Lung (tissue), 12 donors: ENCODE measurements around the gene NXPH2. TPM values are rescaled to one million over a fixed set of nuclear protein-coding genes. Genes with fewer than 3 reads are reported as not detected.
A peak's percentile ranks its signal among the peaks of the same experiment; 100 is the strongest.

Source experiments
- ATAC-seq: fragments of 200-7000 bp; cut with Tn5 transposase; one replicate; pipeline ENCODE4 v1.9.1; 2020; ENCODE audit warnings: moderate number of reproducible peaks; ENCODE audit not compliant: insufficient read depth, low FRiP score
- DNase-seq, 3 donors: peaks; one replicate each; pipeline ENCODE4 v3.0.0-alpha.2; 2013 to 2017
- H3K27ac ChIP-seq, 2 donors: one replicate each; pipeline ENCODE4 v1.5.1; 2013; ENCODE audit warnings: mild to moderate bottlenecking in 2 of 2, moderate library complexity in 2 of 2, control low read depth in 1 of 2, inconsistent platforms in 1 of 2, low read depth in 1 of 2, low read length in 1 of 2
- H3K27me3 ChIP-seq, 3 donors: one replicate each; pipeline ENCODE4 v1.5.1; 2013; ENCODE audit warnings: low read length in 2 of 3; ENCODE audit not compliant: control insufficient read depth in 3 of 3, insufficient read depth in 3 of 3
- H3K36me3 ChIP-seq, 4 donors: one replicate each; pipeline ENCODE4 v1.5.1; 2013; ENCODE audit warnings: low read length in 4 of 4, mild to moderate bottlenecking in 1 of 4, moderate library complexity in 1 of 4; ENCODE audit not compliant: control insufficient read depth in 4 of 4, insufficient read depth in 4 of 4
- H3K4me1 ChIP-seq, 5 donors: one replicate each; pipeline ENCODE4 v1.5.1; 2013; ENCODE audit warnings: low read length in 5 of 5, mild to moderate bottlenecking in 2 of 5, moderate library complexity in 1 of 5; ENCODE audit not compliant: control insufficient read depth in 5 of 5, insufficient read depth in 5 of 5
- H3K4me3 ChIP-seq: one replicate; pipeline ENCODE4 v1.5.1; 2013; ENCODE audit warnings: mild to moderate bottlenecking, control low read depth, moderate library complexity
- H3K9ac ChIP-seq, 2 donors: one replicate each; pipeline ENCODE4 v1.5.1; 2013; ENCODE audit warnings: low read length in 2 of 2, control low read depth in 1 of 2; ENCODE audit not compliant: insufficient read depth in 1 of 2
- H3K9me3 ChIP-seq, 4 donors: one replicate each; pipeline ENCODE4 v1.5.1; 2013; ENCODE audit warnings: low read length in 3 of 4, mild to moderate bottlenecking in 1 of 4, moderate library complexity in 1 of 4; ENCODE audit not compliant: control insufficient read depth in 4 of 4, insufficient read depth in 3 of 4
- CTCF ChIP-seq: IDR thresholded peaks from 2 replicates; pipeline ENCODE4 v1.5.1; 2012; ENCODE audit warnings: mild to moderate bottlenecking; ENCODE audit errors: control extremely low read depth, extremely low read depth
- WGBS, 2 donors: extraction: QIAGEN DNeasy Blood & Tissue Kit; methylation state at CpG; one replicate each; pipeline ENCODE4 v1.1.7; 2013; 5-methylcytosine and 5-hydroxymethylcytosine counted together
- polyA plus RNA-seq, 2 donors: library from polyadenylated mRNA; stranded (reverse); fragments of 200-250 nt; gene quantifications; one replicate each; pipeline ENCODE4 v1.2.1, GENCODE V29; 2013
- total RNA-seq, 2 donors: library from RNA; depleted of rRNA in 1 of 2; stranded (reverse); fragments of >200 nt in 1 of 2; gene quantifications; one replicate each; pipeline ENCODE4 v1.2.1, GENCODE V29; 2014 to 2021
- donor health status: control.
- donor health status: control.
- donor health status: Bipolar disorder and iron deficiency.
- donor health status: healthy.
- donor health status: DM: yes; HTN: yes; CAD: no.

NXPH2 gene
- total and polyA plus RNA-seq, 4 donors, result not detected

DNA sequence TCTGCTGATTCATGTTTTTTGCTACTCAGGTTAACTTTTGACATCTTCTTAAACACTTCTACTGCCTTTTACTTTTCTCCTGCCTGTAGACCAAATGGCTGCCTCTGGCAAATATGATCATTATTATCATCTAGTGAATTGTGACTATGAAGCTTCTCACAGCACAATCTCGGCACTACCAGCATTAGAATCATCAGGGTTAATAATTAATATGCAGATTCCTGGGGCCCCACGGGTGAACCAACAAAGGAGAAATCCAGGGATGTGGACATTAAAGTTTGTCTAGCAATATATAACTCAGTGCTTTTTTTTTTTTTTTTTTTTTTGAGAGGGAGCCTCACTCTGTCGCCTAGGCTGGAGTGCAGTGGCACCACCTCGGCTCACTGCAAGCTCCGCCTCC, 142.5 kb downstream of the NXPH2 start:
- no peak for DNase-seq
- WGBS, 2 donors, result 85 to 86% methylated on average over 5 of the region's 5 CpGs

DNA sequence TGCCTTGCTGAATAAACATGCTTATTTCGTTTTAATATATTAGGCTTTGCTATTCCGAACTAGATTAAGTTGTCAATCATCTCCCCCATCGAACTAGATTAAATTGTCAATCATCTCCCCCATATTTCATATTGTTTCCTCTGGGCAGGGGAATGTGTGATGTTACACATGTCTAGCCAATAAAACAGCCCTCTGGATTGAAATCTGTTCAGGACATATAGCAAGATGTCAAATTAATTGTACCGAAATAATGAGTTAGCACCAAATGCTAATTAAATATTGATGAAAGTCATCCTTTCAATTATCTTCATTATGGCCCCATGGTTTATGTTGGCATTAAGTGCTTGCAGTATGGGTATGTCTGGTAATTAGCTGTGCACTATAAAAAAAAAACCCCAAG, 143.1 kb downstream of the NXPH2 start:
- DNase-seq (no peak), ATAC-seq (no peak)
- TF ChIP-seq CTCF, result no peak
- Histone ChIP-seq H3K4me3 (no peak overlapping the region), H3K27me3 (no peaks in the 10 kb centered on the region), H3K9me3 (peaks cover 0 to 2% (median 0%) of the 10 kb centered on the region in 4 donors), H3K9ac (no peak overlapping the region), H3K27ac (no peak overlapping the region), H3K4me1 (no peaks in the 10 kb centered on the region), H3K36me3 (no peaks in the 10 kb centered on the region)
- whole genome bisulfite sequencing, 2 donors, result 94% methylated on average over 4 of the region's 4 CpGs

More for the DNA sequence above, 142.5 kb downstream of the NXPH2 start:
- H3K27ac ChIP-seq, result no peak overlapping the region
- no peak for ATAC-seq
- H3K36me3 ChIP-seq, result no peaks in the 10 kb centered on the region
- H3K9ac ChIP-seq, result no peak overlapping the region
- H3K4me3 ChIP-seq, result no peak overlapping the region
- H3K4me1 ChIP-seq, result no peaks in the 10 kb centered on the region
- peaks cover 0 to 2% (median 0%) of the 10 kb centered on the region in 4 donors for H3K9me3 ChIP-seq
- TF ChIP-seq CTCF, result no peak
- H3K27me3 ChIP-seq, result no peaks in the 10 kb centered on the region

DNA sequence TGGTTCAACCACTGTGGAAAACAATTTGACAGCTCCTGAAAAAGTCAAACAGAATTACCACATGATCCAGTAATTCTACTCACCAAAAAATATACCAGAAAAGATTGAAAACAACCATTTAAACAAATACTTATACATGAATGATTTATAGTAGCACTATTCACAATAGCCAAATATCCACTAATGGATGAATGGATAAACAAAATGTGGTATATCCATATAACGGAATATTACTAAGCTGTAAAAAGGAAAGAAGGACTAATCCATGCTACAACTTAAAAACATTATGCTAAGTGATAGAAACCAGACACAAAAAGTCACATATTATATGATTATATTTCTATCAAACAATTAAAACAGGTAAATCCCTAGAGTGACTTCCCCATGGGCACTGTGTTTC, 147.1 kb downstream of the NXPH2 start:
- WGBS, 2 donors, result 84 to 100% methylated on average over 1 of the region's 1 CpG
- no peak for ATAC-seq
- Histone ChIP-seq H3K27me3 (no peaks in the 10 kb centered on the region), H3K36me3 (no peaks in the 10 kb centered on the region), H3K27ac (no peak overlapping the region), H3K4me1 (no peaks in the 10 kb centered on the region), H3K9ac (no peak overlapping the region), H3K4me3 (no peak overlapping the region), H3K9me3 (peaks cover 0 to 2% (median under 1%) of the 10 kb centered on the region in 4 donors)
- no peak for TF ChIP-seq CTCF
- no peak for DNase-seq

GRCh38 chr2:138632066-138632620, 148.0 kb downstream of the NXPH2 start:
- no peak overlapping the region for H3K4me3 ChIP-seq
- ATAC-seq (no peak), DNase-seq (peak in 2 of 3 donors; percentile 69 to 87)
- no peak overlapping the region for H3K27ac ChIP-seq
- H3K9me3 ChIP-seq, result peaks cover 0 to 2% (median under 1%) of the 10 kb centered on the region in 4 donors
- no peak overlapping the region for H3K9ac ChIP-seq
- no peaks in the 10 kb centered on the region for H3K4me1 ChIP-seq
- H3K27me3 ChIP-seq, result no peaks in the 10 kb centered on the region
- H3K36me3 ChIP-seq, result no peaks in the 10 kb centered on the region
- no peak for TF ChIP-seq CTCF
- 53 to 61% methylated on average over 2 of the region's 2 CpGs for WGBS, 2 donors
